Ishikawa (cell line): ENCODE measurements around the gene NT5DC3.

Experiments
- CREB1 ChIP-seq: IDR thresholded peaks from 2 replicates; pipeline ENCODE4 v1.6.1; 2012; ENCODE audit warnings: low read depth
- EP300 ChIP-seq: IDR thresholded peaks from 2 replicates; pipeline ENCODE4 v1.6.1; 2012; ENCODE audit warnings: borderline replicate concordance
- FOXM1 ChIP-seq: IDR thresholded peaks from 2 replicates; pipeline ENCODE4 v1.6.1; 2012; ENCODE audit warnings: low read depth, borderline replicate concordance
- MAX ChIP-seq: IDR thresholded peaks from 2 replicates; pipeline ENCODE4 v1.6.1; 2012
- RAD21 ChIP-seq: IDR thresholded peaks from 2 replicates; pipeline ENCODE4 v1.6.1; 2012; ENCODE audit warnings: low read depth
- TAF1 ChIP-seq: IDR thresholded peaks from 2 replicates; pipeline ENCODE4 v1.6.1; 2012; ENCODE audit warnings: low read depth, mild to moderate bottlenecking
- YY1 ChIP-seq: IDR thresholded peaks from 2 replicates; pipeline ENCODE4 v1.6.1; 2012; ENCODE audit warnings: low read depth
- ZBTB7A ChIP-seq: IDR thresholded peaks from 2 replicates; pipeline ENCODE4 v1.6.1; 2012; ENCODE audit warnings: low read depth
- TF ChIP-seq, protein P1 (sequence below): IDR thresholded peaks from 2 replicates; pipeline ENCODE4 v1.6.1; 2012; ENCODE audit warnings: low read depth, mild to moderate bottlenecking

GRCh38 chr12:103765322-103765721 lies 75.7 kb downstream of the NT5DC3 start:
- TF ChIP-seq, protein P1, sequence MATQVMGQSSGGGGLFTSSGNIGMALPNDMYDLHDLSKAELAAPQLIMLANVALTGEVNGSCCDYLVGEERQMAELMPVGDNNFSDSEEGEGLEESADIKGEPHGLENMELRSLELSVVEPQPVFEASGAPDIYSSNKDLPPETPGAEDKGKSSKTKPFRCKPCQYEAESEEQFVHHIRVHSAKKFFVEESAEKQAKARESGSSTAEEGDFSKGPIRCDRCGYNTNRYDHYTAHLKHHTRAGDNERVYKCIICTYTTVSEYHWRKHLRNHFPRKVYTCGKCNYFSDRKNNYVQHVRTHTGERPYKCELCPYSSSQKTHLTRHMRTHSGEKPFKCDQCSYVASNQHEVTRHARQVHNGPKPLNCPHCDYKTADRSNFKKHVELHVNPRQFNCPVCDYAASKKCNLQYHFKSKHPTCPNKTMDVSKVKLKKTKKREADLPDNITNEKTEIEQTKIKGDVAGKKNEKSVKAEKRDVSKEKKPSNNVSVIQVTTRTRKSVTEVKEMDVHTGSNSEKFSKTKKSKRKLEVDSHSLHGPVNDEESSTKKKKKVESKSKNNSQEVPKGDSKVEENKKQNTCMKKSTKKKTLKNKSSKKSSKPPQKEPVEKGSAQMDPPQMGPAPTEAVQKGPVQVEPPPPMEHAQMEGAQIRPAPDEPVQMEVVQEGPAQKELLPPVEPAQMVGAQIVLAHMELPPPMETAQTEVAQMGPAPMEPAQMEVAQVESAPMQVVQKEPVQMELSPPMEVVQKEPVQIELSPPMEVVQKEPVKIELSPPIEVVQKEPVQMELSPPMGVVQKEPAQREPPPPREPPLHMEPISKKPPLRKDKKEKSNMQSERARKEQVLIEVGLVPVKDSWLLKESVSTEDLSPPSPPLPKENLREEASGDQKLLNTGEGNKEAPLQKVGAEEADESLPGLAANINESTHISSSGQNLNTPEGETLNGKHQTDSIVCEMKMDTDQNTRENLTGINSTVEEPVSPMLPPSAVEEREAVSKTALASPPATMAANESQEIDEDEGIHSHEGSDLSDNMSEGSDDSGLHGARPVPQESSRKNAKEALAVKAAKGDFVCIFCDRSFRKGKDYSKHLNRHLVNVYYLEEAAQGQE = no peak
- TF ChIP-seq ZBTB7A (no peak), FOXM1 (no peak), YY1 (no peak), RAD21 (no peak), EP300 (no peak), MAX (no peak), CREB1 (no peak), TAF1 (no peak)
